ENCODE measurements around the gene GRIP2.

Gene GRIP2

GRCh38 chr3:14547693-14548092 is 7.6 kb upstream of the GRIP2 start:
- H2BK12ac ChIP-seq (ENCODE audit: low read length in 2 of 2), result no peak overlapping the region
- H3K4me3 ChIP-seq (ENCODE audit: insufficient read depth in 1 of 2, low read depth in 1 of 2, low read length in 2 of 2), result no peak overlapping the region
- H3K9ac ChIP-seq (ENCODE audit: low read length), result no peak overlapping the region
- no peak overlapping the region for H2AFZ ChIP-seq (ENCODE audit: low read depth, low read length)
- H3K4me1 ChIP-seq (ENCODE audit: control insufficient read depth, insufficient read depth, low read depth, low read length), result peaks cover 15% of the 10 kb centered on the region
- H3K4me2 ChIP-seq (ENCODE audit: low read length, poor library complexity, severe bottlenecking), result no peak overlapping the region
- H3K36me3 ChIP-seq (ENCODE audit: control insufficient read depth in 1 of 2, insufficient read depth in 2 of 2, low read depth in 1 of 2, low read length in 2 of 2), result no peaks in the 10 kb centered on the region
- no peaks in the 10 kb centered on the region for H3K79me1 ChIP-seq (replicated peaks; ENCODE audit: low read length, poor library complexity, severe bottlenecking)
- no peak overlapping the region for H4K8ac ChIP-seq (ENCODE audit: low read length)
- H3K27ac ChIP-seq (ENCODE audit: low read length, poor library complexity, severe bottlenecking), result no peak overlapping the region
- no peak overlapping the region for H3K4ac ChIP-seq (ENCODE audit: low read depth in 1 of 2, low read length in 2 of 2)
- H2BK5ac ChIP-seq (ENCODE audit: low read depth, low read length, poor library complexity, severe bottlenecking), result no peak overlapping the region
- WGBS, result 90% methylated on average over 2 of the region's 2 CpGs
- no peak overlapping the region for H4K91ac ChIP-seq (ENCODE audit: low read length)
- H2AK5ac ChIP-seq (ENCODE audit: low read length, severe bottlenecking), result no peak overlapping the region
- H3K14ac ChIP-seq (ENCODE audit: low read length in 2 of 2), result no peak overlapping the region
- H2BK120ac ChIP-seq (ENCODE audit: low read depth, low read length), result no peak overlapping the region
- no peak overlapping the region for H3K18ac ChIP-seq (ENCODE audit: low read depth in 1 of 2, low read length in 2 of 2)
- H3K9me3 ChIP-seq (ENCODE audit: control insufficient read depth, low read length), result no peaks in the 10 kb centered on the region
- no peak overlapping the region for H2BK15ac ChIP-seq (ENCODE audit: low read depth, poor library complexity, severe bottlenecking)
- peaks cover 39 to 91% of the 10 kb centered on the region in 2 experiments for H3K27me3 ChIP-seq (ENCODE audit: control insufficient read depth in 1 of 2, insufficient read depth in 1 of 2, low read length in 2 of 2)
- no peak for DNase-seq
- H3K23ac ChIP-seq (ENCODE audit: low read length in 2 of 2), result no peak overlapping the region

GRCh38 chr3:14546041-14546440 is 5.9 kb upstream of the GRIP2 start:
- WGBS, result 68% methylated on average over 8 of the region's 9 CpGs

GRCh38 chr3:14545251-14545635 is 5.1 kb upstream of the GRIP2 start:
- H3K4me1 ChIP-seq (ENCODE audit: control insufficient read depth, insufficient read depth, low read depth, low read length), result peaks cover 7% of the 10 kb centered on the region
- no peaks in the 10 kb centered on the region for H3K79me1 ChIP-seq (replicated peaks; ENCODE audit: low read length, poor library complexity, severe bottlenecking)
- no peak overlapping the region for H3K27ac ChIP-seq (ENCODE audit: low read length, poor library complexity, severe bottlenecking)
- 75% methylated on average over 5 of the region's 5 CpGs for WGBS
- no peak overlapping the region for H3K4me3 ChIP-seq (ENCODE audit: insufficient read depth in 1 of 2, low read depth in 1 of 2, low read length in 2 of 2)
- H3K9ac ChIP-seq (ENCODE audit: low read length), result no peak overlapping the region
- peaks cover 34 to 93% of the 10 kb centered on the region in 2 experiments for H3K27me3 ChIP-seq (ENCODE audit: control insufficient read depth in 1 of 2, insufficient read depth in 1 of 2, low read length in 2 of 2)
- no peak overlapping the region for H4K8ac ChIP-seq (ENCODE audit: low read length)
- H4K91ac ChIP-seq (ENCODE audit: low read length), result no peak overlapping the region
- no peak overlapping the region for H2BK15ac ChIP-seq (ENCODE audit: low read depth, poor library complexity, severe bottlenecking)
- no peak overlapping the region for H3K4me2 ChIP-seq (ENCODE audit: low read length, poor library complexity, severe bottlenecking)
- no peak overlapping the region for H3K14ac ChIP-seq (ENCODE audit: low read length in 2 of 2)
- no peak overlapping the region for H3K23ac ChIP-seq (ENCODE audit: low read length in 2 of 2)
- no peak for DNase-seq
- no peak overlapping the region for H2BK12ac ChIP-seq (ENCODE audit: low read length in 2 of 2)
- H2BK120ac ChIP-seq (ENCODE audit: low read depth, low read length), result no peak overlapping the region
- H3K9me3 ChIP-seq (ENCODE audit: control insufficient read depth, low read length), result no peaks in the 10 kb centered on the region
- H2AFZ ChIP-seq (ENCODE audit: low read depth, low read length), result no peak overlapping the region
- no peak overlapping the region for H2BK5ac ChIP-seq (ENCODE audit: low read depth, low read length, poor library complexity, severe bottlenecking)
- H3K4ac ChIP-seq (ENCODE audit: low read depth in 1 of 2, low read length in 2 of 2), result no peak overlapping the region
- no peak overlapping the region for H3K18ac ChIP-seq (ENCODE audit: low read depth in 1 of 2, low read length in 2 of 2)
- H2AK5ac ChIP-seq (ENCODE audit: low read length, severe bottlenecking), result no peak overlapping the region
- H3K36me3 ChIP-seq (ENCODE audit: control insufficient read depth in 1 of 2, insufficient read depth in 2 of 2, low read depth in 1 of 2, low read length in 2 of 2), result no peaks in the 10 kb centered on the region

More at GRCh38 chr3:14546041-14546440, 5.9 kb upstream of the GRIP2 start:
- Histone ChIP-seq H2AK5ac (ENCODE audit: low read length, severe bottlenecking) (no peak overlapping the region), H3K23ac (ENCODE audit: low read length in 2 of 2) (no peak overlapping the region), H2BK5ac (ENCODE audit: low read depth, low read length, poor library complexity, severe bottlenecking) (no peak overlapping the region), H3K79me1 (replicated peaks; ENCODE audit: low read length, poor library complexity, severe bottlenecking) (no peaks in the 10 kb centered on the region), H3K4me3 (ENCODE audit: insufficient read depth in 1 of 2, low read depth in 1 of 2, low read length in 2 of 2) (no peak overlapping the region), H3K36me3 (ENCODE audit: control insufficient read depth in 1 of 2, insufficient read depth in 2 of 2, low read depth in 1 of 2, low read length in 2 of 2) (no peaks in the 10 kb centered on the region), H3K18ac (ENCODE audit: low read depth in 1 of 2, low read length in 2 of 2) (no peak overlapping the region), H3K27ac (ENCODE audit: low read length, poor library complexity, severe bottlenecking) (no peak overlapping the region), H4K8ac (ENCODE audit: low read length) (no peak overlapping the region), H3K14ac (ENCODE audit: low read length in 2 of 2) (no peak overlapping the region), H2AFZ (ENCODE audit: low read depth, low read length) (no peak overlapping the region), H4K91ac (ENCODE audit: low read length) (no peak overlapping the region), H3K9ac (ENCODE audit: low read length) (no peak overlapping the region), H3K4ac (ENCODE audit: low read depth in 1 of 2, low read length in 2 of 2) (no peak overlapping the region), H2BK12ac (ENCODE audit: low read length in 2 of 2) (no peak overlapping the region), H3K4me2 (ENCODE audit: low read length, poor library complexity, severe bottlenecking) (no peak overlapping the region), H3K27me3 (ENCODE audit: control insufficient read depth in 1 of 2, insufficient read depth in 1 of 2, low read length in 2 of 2) (peaks cover 31 to 93% of the 10 kb centered on the region in 2 experiments), H2BK15ac (ENCODE audit: low read depth, poor library complexity, severe bottlenecking) (no peak overlapping the region), H3K4me1 (ENCODE audit: control insufficient read depth, insufficient read depth, low read depth, low read length) (peaks cover 11% of the 10 kb centered on the region), H2BK120ac (ENCODE audit: low read depth, low read length) (no peak overlapping the region), H3K9me3 (ENCODE audit: control insufficient read depth, low read length) (no peaks in the 10 kb centered on the region)
- DNase-seq, result no peak

- no peaks in the 10 kb centered on the region for H3K79me1 ChIP-seq (replicated peaks; ENCODE audit: low read length, poor library complexity, severe bottlenecking)
- no peak overlapping the region for H3K14ac ChIP-seq (ENCODE audit: low read length in 2 of 2)
- no peaks in the 10 kb centered on the region for H3K36me3 ChIP-seq (ENCODE audit: control insufficient read depth in 1 of 2, insufficient read depth in 2 of 2, low read depth in 1 of 2, low read length in 2 of 2)
- 85% methylated on average over 20 of the region's 20 CpGs for WGBS
- no peak for DNase-seq
- H2AK5ac ChIP-seq (ENCODE audit: low read length, severe bottlenecking), result no peak overlapping the region
- no peak overlapping the region for H2BK15ac ChIP-seq (ENCODE audit: low read depth, poor library complexity, severe bottlenecking)
- no peak overlapping the region for H4K8ac ChIP-seq (ENCODE audit: low read length)
- peaks cover 31 to 95% of the 10 kb centered on the region in 2 experiments for H3K27me3 ChIP-seq (ENCODE audit: control insufficient read depth in 1 of 2, insufficient read depth in 1 of 2, low read length in 2 of 2)
- no peaks in the 10 kb centered on the region for H3K9me3 ChIP-seq (ENCODE audit: control insufficient read depth, low read length)
- no peak overlapping the region for H2BK12ac ChIP-seq (ENCODE audit: low read length in 2 of 2)
- peaks cover 7% of the 10 kb centered on the region for H3K4me1 ChIP-seq (ENCODE audit: control insufficient read depth, insufficient read depth, low read depth, low read length)
- H3K27ac ChIP-seq (ENCODE audit: low read length, poor library complexity, severe bottlenecking), result no peak overlapping the region
- no peak overlapping the region for H3K4ac ChIP-seq (ENCODE audit: low read depth in 1 of 2, low read length in 2 of 2)
- no peak overlapping the region for H4K91ac ChIP-seq (ENCODE audit: low read length)
- no peak overlapping the region for H2BK5ac ChIP-seq (ENCODE audit: low read depth, low read length, poor library complexity, severe bottlenecking)
- H3K23ac ChIP-seq (ENCODE audit: low read length in 2 of 2), result no peak overlapping the region
- H3K9ac ChIP-seq (ENCODE audit: low read length), result no peak overlapping the region
- no peak overlapping the region for H2AFZ ChIP-seq (ENCODE audit: low read depth, low read length)
- H2BK120ac ChIP-seq (ENCODE audit: low read depth, low read length), result no peak overlapping the region
- no peak overlapping the region for H3K18ac ChIP-seq (ENCODE audit: low read depth in 1 of 2, low read length in 2 of 2)
- H3K4me3 ChIP-seq (ENCODE audit: insufficient read depth in 1 of 2, low read depth in 1 of 2, low read length in 2 of 2), result no peak overlapping the region
- H3K4me2 ChIP-seq (ENCODE audit: low read length, poor library complexity, severe bottlenecking), result no peak overlapping the region
These were observed 4.4 kb upstream of the GRIP2 start for GRCh38 chr3:14544282-14545250.

Measured in mesenchymal stem cell (in vitro differentiated cells and primary cell).